IPS DF 6.9 (cell line): ENCODE measurements around the gene NUP35.
A peak's percentile ranks its signal among the peaks of the same experiment; 100 is the strongest.

ENCODE experiments used
- DNase-seq: peaks from one replicate; pipeline ENCODE4 v3.0.0-alpha.2; 2013; ENCODE audit warnings: low read depth, low spot score
- H3K27ac ChIP-seq: one replicate; pipeline ENCODE4 v1.5.1; 2013; ENCODE audit warnings: low read length, control low read depth
- H3K27me3 ChIP-seq: 2 replicates; pipeline ENCODE4 v1.6.1; 2013; ENCODE audit warnings: mild to moderate bottlenecking, low read length; ENCODE audit not compliant: control insufficient read depth, insufficient read depth
- H3K36me3 ChIP-seq: 2 replicates; pipeline ENCODE4 v1.6.1; 2013; ENCODE audit warnings: low read length; ENCODE audit not compliant: control insufficient read depth, insufficient read depth
- H3K4me1 ChIP-seq: 2 replicates; pipeline ENCODE4 v1.6.1; 2013; ENCODE audit warnings: low read length; ENCODE audit not compliant: control insufficient read depth, insufficient read depth
- H3K4me3 ChIP-seq: 2 replicates; pipeline ENCODE4 v1.5.1; 2013; ENCODE audit warnings: mild to moderate bottlenecking, low read length
- H3K9me3 ChIP-seq: 2 replicates; pipeline ENCODE4 v1.6.1; 2013; ENCODE audit warnings: low read length, inconsistent platforms; ENCODE audit not compliant: control insufficient read depth, insufficient read depth
- WGBS: extraction: QIAGEN DNeasy Blood & Tissue Kit; methylation state at CpG from one replicate; pipeline ENCODE4 v1.1.7; 2013; ENCODE audit warnings: mixed read lengths, missing lambda C conversion rate; ENCODE audit not compliant: insufficient read length, insufficient coverage; 5-methylcytosine and 5-hydroxymethylcytosine counted together

The NUP35 gene

GRCh38 chr2:183124222-183124956 is at the start of gene NUP35:
NUP35 (plus strand) TSS chr2:183124443; CDS start chr2:183124458, 15 bp downstream.
- WGBS = no CpG with 5 or more reads among the region's 43 CpGs
- Histone ChIP-seq H3K36me3 (no peaks in the 10 kb centered on the region), H3K27me3 (no peaks in the 10 kb centered on the region), H3K4me1 (no peaks in the 10 kb centered on the region), H3K9me3 (no peaks in the 10 kb centered on the region), H3K4me3 (peak within 1 kb of the TSS; percentile 90), H3K27ac (peak within 1 kb of the TSS; percentile 3)
- DNase-seq = peak; percentile 90

GRCh38 chr2:183078163-183078463 is 46.1 kb upstream of the NUP35 start:
- H3K4me1 ChIP-seq = no peaks in the 10 kb centered on the region; the same call in 1 of the 2 replicates
- no peaks in the 10 kb centered on the region for H3K9me3 ChIP-seq
- no CpG with 5 or more reads among the region's 8 CpGs for WGBS
- no peaks in the 10 kb centered on the region for H3K27me3 ChIP-seq
- H3K4me3 ChIP-seq = peak overlapping the region; percentile 48; the same call in 1 of the 2 replicates
- no peak overlapping the region for H3K27ac ChIP-seq
- DNase-seq = peak; percentile 35
- no peaks in the 10 kb centered on the region for H3K36me3 ChIP-seq

- no peaks in the 10 kb centered on the region for H3K27me3 ChIP-seq
- no peaks in the 10 kb centered on the region; the same call in 1 of the 2 replicates for H3K4me1 ChIP-seq
- no peaks in the 10 kb centered on the region for H3K9me3 ChIP-seq
- peak within 1 kb of the TSS; percentile 48; the same call in 1 of the 2 replicates for H3K4me3 ChIP-seq
- DNase-seq = peak; percentile 98
- H3K27ac ChIP-seq = no peak within 1 kb of the TSS
- H3K36me3 ChIP-seq = no peaks in the 10 kb centered on the region
- WGBS = no CpG with 5 or more reads among the region's 20 CpGs
Observed at GRCh38 chr2:183078464-183079138, 45.6 kb upstream of the NUP35 start, which contains the start of gene DUSP19. DUSP19 (plus strand) TSS chr2:183078747; CDS start chr2:183078934, 187 bp downstream.

- no peak for DNase-seq
- Histone ChIP-seq H3K27me3 (no peaks in the 10 kb centered on the region), H3K36me3 (no peaks in the 10 kb centered on the region), H3K4me1 (no peaks in the 10 kb centered on the region; the same call in 1 of the 2 replicates), H3K4me3 (peak overlapping the region; percentile 48; the same call in 1 of the 2 replicates), H3K27ac (no peak overlapping the region), H3K9me3 (no peaks in the 10 kb centered on the region)
- no CpG with 5 or more reads among the region's 13 CpGs for WGBS
Observed at GRCh38 chr2:183079139-183079775, 45.0 kb upstream of the NUP35 start.

GRCh38 chr2:183081911-183082310 is 42.3 kb upstream of the NUP35 start:
- no peak overlapping the region for H3K4me3 ChIP-seq
- H3K9me3 ChIP-seq = no peaks in the 10 kb centered on the region
- H3K36me3 ChIP-seq = no peaks in the 10 kb centered on the region
- no CpG with 5 or more reads among the region's 1 CpG for WGBS
- H3K27me3 ChIP-seq = no peaks in the 10 kb centered on the region
- no peak overlapping the region for H3K27ac ChIP-seq
- H3K4me1 ChIP-seq = no peaks in the 10 kb centered on the region; the same call in 1 of the 2 replicates
- no peak for DNase-seq

- H3K36me3 ChIP-seq = no peaks in the 10 kb centered on the region
- no CpG with 5 or more reads among the region's 3 CpGs for WGBS
- H3K4me3 ChIP-seq = no peak overlapping the region
- DNase-seq = no peak
- H3K27ac ChIP-seq = no peak overlapping the region
- H3K9me3 ChIP-seq = no peaks in the 10 kb centered on the region
- H3K27me3 ChIP-seq = no peaks in the 10 kb centered on the region
- H3K4me1 ChIP-seq = no peaks in the 10 kb centered on the region; the same call in none of the 2 replicates
Observed at GRCh38 chr2:183088061-183088460, 36.2 kb upstream of the NUP35 start.

GRCh38 chr2:183089192-183089851 is 34.9 kb upstream of the NUP35 start:
- Histone ChIP-seq H3K27ac (no peak overlapping the region), H3K4me3 (no peak overlapping the region), H3K4me1 (no peaks in the 10 kb centered on the region; the same call in none of the 2 replicates), H3K9me3 (no peaks in the 10 kb centered on the region), H3K36me3 (no peaks in the 10 kb centered on the region), H3K27me3 (no peaks in the 10 kb centered on the region)
- no peak for DNase-seq
- no CpG with 5 or more reads among the region's 6 CpGs for WGBS

- DNase-seq = no peak
- Histone ChIP-seq H3K27me3 (no peaks in the 10 kb centered on the region), H3K27ac (no peak overlapping the region), H3K9me3 (no peaks in the 10 kb centered on the region), H3K4me1 (no peaks in the 10 kb centered on the region; the same call in none of the 2 replicates), H3K4me3 (no peak overlapping the region), H3K36me3 (no peaks in the 10 kb centered on the region; the same call in 1 of the 2 replicates)
- no CpG with 5 or more reads among the region's 7 CpGs for WGBS
Observed at GRCh38 chr2:183091318-183091953, 32.8 kb upstream of the NUP35 start.

- no peaks in the 10 kb centered on the region; the same call in 1 of the 2 replicates for H3K36me3 ChIP-seq
- WGBS = no CpG with 5 or more reads among the region's 2 CpGs
- no peaks in the 10 kb centered on the region; the same call in none of the 2 replicates for H3K4me1 ChIP-seq
- H3K27ac ChIP-seq = no peak overlapping the region
- H3K27me3 ChIP-seq = no peaks in the 10 kb centered on the region
- no peak for DNase-seq
- H3K9me3 ChIP-seq = no peaks in the 10 kb centered on the region
- H3K4me3 ChIP-seq = no peak overlapping the region
Observed at GRCh38 chr2:183091954-183092345, 32.3 kb upstream of the NUP35 start.
